Endodermal cell (in vitro differentiated cells): ENCODE data around the gene KARS1. TPM values are rescaled to one million over a fixed set of nuclear protein-coding genes. Genes with fewer than 3 reads are reported as not detected.

Experiments
- DNase-seq: peaks from one replicate; pipeline ENCODE4 v3.0.0-alpha.2; 2017
- H3K27ac ChIP-seq: 2 replicates; pipeline ENCODE4 v1.5.1; 2013; ENCODE audit warnings: mild to moderate bottlenecking, low read depth, low read length, moderate library complexity
- H3K27me3 ChIP-seq: 2 replicates; pipeline ENCODE4 v1.6.1; 2013; ENCODE audit warnings: mild to moderate bottlenecking, low read length, moderate library complexity; ENCODE audit not compliant: insufficient read depth, control insufficient read depth, poor library complexity, severe bottlenecking
- H3K36me3 ChIP-seq: 2 replicates; pipeline ENCODE4 v1.7.0; 2013; ENCODE audit warnings: mild to moderate bottlenecking, low read length, moderate library complexity; ENCODE audit not compliant: control insufficient read depth, insufficient read depth
- H3K4me1 ChIP-seq: one replicate; pipeline ENCODE4 v1.7.0; 2013; ENCODE audit warnings: low read length; ENCODE audit not compliant: control insufficient read depth, insufficient read depth
- H3K4me3 ChIP-seq: 2 replicates; pipeline ENCODE4 v1.5.1; 2013; ENCODE audit warnings: mild to moderate bottlenecking, low read length, moderate library complexity
- H3K9ac ChIP-seq: 2 replicates; pipeline ENCODE4 v1.6.1; 2013; ENCODE audit warnings: mild to moderate bottlenecking, low read length, moderate library complexity; ENCODE audit not compliant: poor library complexity, severe bottlenecking; ENCODE audit errors: extremely low read depth
- H3K9me3 ChIP-seq: 2 replicates; pipeline ENCODE4 v1.6.1; 2013; ENCODE audit warnings: mild to moderate bottlenecking, low read length, moderate library complexity; ENCODE audit not compliant: control insufficient read depth
- H3K27ac Mint-ChIP-seq: 2 replicates; pipeline ENCODE4 v1.8.0; 2020; ENCODE audit warnings: mixed read lengths
- H3K27me3 Mint-ChIP-seq: 2 replicates; pipeline ENCODE4 v1.8.0; 2021; ENCODE audit warnings: mild to moderate bottlenecking, mixed read lengths; ENCODE audit not compliant: insufficient read depth
- H3K36me3 Mint-ChIP-seq: 2 replicates; pipeline ENCODE4 v1.8.0; 2020; ENCODE audit warnings: low read depth, mixed read lengths
- H3K4me1 Mint-ChIP-seq: 2 replicates; pipeline ENCODE4 v1.8.0; 2020; ENCODE audit warnings: mixed read lengths
- H3K4me3 Mint-ChIP-seq: 2 replicates; pipeline ENCODE4 v1.8.0; 2020; ENCODE audit warnings: mild to moderate bottlenecking, moderate library complexity, mixed read lengths
- H3K9me3 Mint-ChIP-seq: 2 replicates; pipeline ENCODE4 v1.8.0; 2020; ENCODE audit warnings: mild to moderate bottlenecking, mixed read lengths
- whole genome bisulfite sequencing, 2 experiments: methylation state at CpG; one replicate each; pipeline versions ENCODE4 v1.1.5 to v1.1.7; 2013; ENCODE audit warnings: missing lambda C conversion rate in 2 of 2, mixed read lengths in 1 of 2; ENCODE audit not compliant: insufficient coverage in 1 of 2, insufficient read length in 1 of 2; 5-methylcytosine and 5-hydroxymethylcytosine counted together
- total RNA-seq, 2 donors: library from RNA; stranded (reverse); fragmentation: NEBNext Ultra II Directional in 1 of 2; extraction: Animal tissue kit (Norgen Biotek cat#: 25700) in 1 of 2; gene quantifications; 2 replicates in 1 of 2; 3 replicates in 1 of 2; pipeline ENCODE4 v1.2.1, GENCODE V29; 2021
- TF ChIP-seq, protein P1 (sequence below): fragments of 200-600 bp; sonication (generic); conservative IDR thresholded peaks from 2 replicates; pipeline ENCODE4 v1.5.0; 2021; ENCODE audit warnings: antibody characterized with exemption, mild to moderate bottlenecking

Gene KARS1
- total RNA-seq, 2 donors from 2014 or later = 141 to 168 TPM

GRCh38 chr16:75621170-75621477, 26.3 kb downstream of the KARS1 start:
- H3K36me3 Mint-ChIP-seq = peaks cover 42% of the 10 kb centered on the region
- H3K9me3 Mint-ChIP-seq = no peaks in the 10 kb centered on the region
- TF ChIP-seq, protein P1, sequence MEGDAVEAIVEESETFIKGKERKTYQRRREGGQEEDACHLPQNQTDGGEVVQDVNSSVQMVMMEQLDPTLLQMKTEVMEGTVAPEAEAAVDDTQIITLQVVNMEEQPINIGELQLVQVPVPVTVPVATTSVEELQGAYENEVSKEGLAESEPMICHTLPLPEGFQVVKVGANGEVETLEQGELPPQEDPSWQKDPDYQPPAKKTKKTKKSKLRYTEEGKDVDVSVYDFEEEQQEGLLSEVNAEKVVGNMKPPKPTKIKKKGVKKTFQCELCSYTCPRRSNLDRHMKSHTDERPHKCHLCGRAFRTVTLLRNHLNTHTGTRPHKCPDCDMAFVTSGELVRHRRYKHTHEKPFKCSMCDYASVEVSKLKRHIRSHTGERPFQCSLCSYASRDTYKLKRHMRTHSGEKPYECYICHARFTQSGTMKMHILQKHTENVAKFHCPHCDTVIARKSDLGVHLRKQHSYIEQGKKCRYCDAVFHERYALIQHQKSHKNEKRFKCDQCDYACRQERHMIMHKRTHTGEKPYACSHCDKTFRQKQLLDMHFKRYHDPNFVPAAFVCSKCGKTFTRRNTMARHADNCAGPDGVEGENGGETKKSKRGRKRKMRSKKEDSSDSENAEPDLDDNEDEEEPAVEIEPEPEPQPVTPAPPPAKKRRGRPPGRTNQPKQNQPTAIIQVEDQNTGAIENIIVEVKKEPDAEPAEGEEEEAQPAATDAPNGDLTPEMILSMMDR = peak; percentile 74
- Histone ChIP-seq H3K9me3 (no peaks in the 10 kb centered on the region), H3K27ac (no peak overlapping the region), H3K4me1 (peaks cover 5% of the 10 kb centered on the region), H3K27me3 (no peaks in the 10 kb centered on the region), H3K36me3 (peaks cover 46% of the 10 kb centered on the region), H3K4me3 (peak overlapping the region; percentile 99), H3K9ac (no peak overlapping the region)
- no peak overlapping the region for H3K27ac Mint-ChIP-seq
- no peaks in the 10 kb centered on the region for H3K27me3 Mint-ChIP-seq
- H3K4me3 Mint-ChIP-seq = peak overlapping the region; percentile 92
- DNase-seq = peak; percentile 52
- whole genome bisulfite sequencing, 2 experiments = 46 to 54% methylated on average over 2 of the region's 2 CpGs
- H3K4me1 Mint-ChIP-seq = peaks cover 16% of the 10 kb centered on the region

DNA sequence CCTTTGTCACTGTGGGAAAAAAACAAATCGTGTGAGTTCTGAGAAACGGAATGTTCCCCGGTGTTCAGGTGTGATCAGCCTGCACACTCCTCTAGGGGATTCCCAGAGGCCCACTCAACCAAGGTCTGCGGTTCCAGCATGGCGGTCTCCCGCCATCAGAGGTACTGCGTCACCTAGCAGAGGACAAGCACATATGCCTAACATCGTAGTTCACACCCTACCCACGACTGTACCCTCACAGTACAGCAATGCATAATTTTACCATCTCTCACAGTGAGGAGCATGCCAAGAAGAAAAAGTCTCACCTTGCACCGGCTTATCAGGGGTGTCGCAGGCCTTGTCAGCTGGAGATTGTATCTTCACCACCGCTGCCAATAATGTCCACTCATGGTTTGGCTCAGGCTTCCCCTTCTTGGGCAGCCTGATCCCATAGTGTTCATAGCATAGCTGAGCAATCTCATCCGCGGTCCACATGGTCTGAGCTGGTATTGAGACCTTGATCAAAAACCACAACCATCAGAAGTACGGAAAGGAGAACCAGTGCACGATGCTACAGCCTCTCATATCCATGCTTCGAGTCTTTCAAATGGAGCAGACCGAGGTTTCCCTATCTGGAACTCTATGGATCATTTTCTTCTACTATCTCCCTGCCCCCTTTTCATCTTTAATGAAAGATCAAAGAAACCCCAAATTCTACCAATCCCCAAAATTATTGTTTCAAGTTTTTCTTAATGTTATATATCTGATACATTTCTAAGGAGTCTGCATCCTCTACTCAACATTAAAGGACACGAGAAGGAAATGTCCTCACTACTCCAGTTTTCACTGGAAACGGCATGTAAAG, 26.9 kb downstream of the KARS1 start:
- 95 to 97% methylated on average over 17 to 20 of the region's 20 CpGs for WGBS, 2 experiments
- Histone ChIP-seq H3K27ac (no peak overlapping the region), H3K4me3 (no peak overlapping the region), H3K9me3 (no peaks in the 10 kb centered on the region), H3K27me3 (no peaks in the 10 kb centered on the region), H3K9ac (no peak overlapping the region), H3K4me1 (peaks cover 5% of the 10 kb centered on the region), H3K36me3 (peaks cover 46% of the 10 kb centered on the region)
- peaks cover 14% of the 10 kb centered on the region for H3K4me1 Mint-ChIP-seq
- no peaks in the 10 kb centered on the region for H3K27me3 Mint-ChIP-seq
- no peak for DNase-seq
- no peak overlapping the region for H3K27ac Mint-ChIP-seq
- TF ChIP-seq, protein P1 = no peak
- peaks cover 41% of the 10 kb centered on the region for H3K36me3 Mint-ChIP-seq
- H3K9me3 Mint-ChIP-seq = no peaks in the 10 kb centered on the region
- H3K4me3 Mint-ChIP-seq = no peak overlapping the region

- Histone ChIP-seq H3K9me3 (no peaks in the 10 kb centered on the region), H3K27ac (no peak overlapping the region), H3K4me3 (no peak overlapping the region), H3K27me3 (no peaks in the 10 kb centered on the region), H3K9ac (no peak overlapping the region), H3K4me1 (peaks cover 3% of the 10 kb centered on the region), H3K36me3 (peaks cover 50% of the 10 kb centered on the region)
- peaks cover 6% of the 10 kb centered on the region for H3K4me1 Mint-ChIP-seq
- DNase-seq = no peak
- H3K27ac Mint-ChIP-seq = no peak overlapping the region
- H3K4me3 Mint-ChIP-seq = no peak overlapping the region
- no peaks in the 10 kb centered on the region for H3K9me3 Mint-ChIP-seq
- H3K27me3 Mint-ChIP-seq = no peaks in the 10 kb centered on the region
- peaks cover 55% of the 10 kb centered on the region for H3K36me3 Mint-ChIP-seq
- WGBS, 2 experiments = 95% methylated on average over 2 of the region's 2 CpGs; no CpG with 5 or more reads in 1 of the 2 experiments
- TF ChIP-seq, protein P1 = no peak
Measured at GRCh38 chr16:75618780-75619179, 28.7 kb downstream of the KARS1 start.
